ENCODE measurements around the gene PSMA4. TPM values are rescaled to one million over a fixed set of nuclear protein-coding genes. Genes with fewer than 3 reads are reported as not detected.

The PSMA4 gene
- total and polyA plus RNA-seq, 4 donors, result 92.7 to 244 (median 161) TPM

DNA sequence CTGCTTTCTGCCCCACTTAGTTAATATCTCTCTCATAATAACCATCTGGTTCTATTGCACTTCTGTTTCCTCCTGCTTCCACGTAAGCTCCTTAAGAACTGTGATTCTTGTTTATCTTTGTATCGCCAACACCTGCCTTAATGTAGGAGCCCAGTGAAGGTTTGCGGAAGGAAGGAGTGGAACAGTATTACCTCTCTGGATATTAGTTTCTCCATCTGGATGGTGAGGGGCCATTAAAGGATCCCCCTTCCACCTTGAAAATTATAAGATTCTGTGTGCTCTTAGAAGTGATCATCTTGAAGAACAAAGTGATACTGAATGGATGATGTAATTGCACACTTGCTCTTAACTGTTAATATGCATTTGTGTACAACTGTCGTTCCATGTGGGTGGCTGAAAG lies 27.3 kb downstream of the PSMA4 start:
- Histone ChIP-seq H3K9ac (ENCODE audit: insufficient read depth in 1 of 2, low read length in 2 of 2) (no peak overlapping the region), H3K27me3 (ENCODE audit: control insufficient read depth in 3 of 3, insufficient read depth in 3 of 3, low read length in 2 of 3) (peaks cover 0 to 35% (median 32%) of the 10 kb centered on the region in 3 donors), H3K27ac (ENCODE audit: low read depth in 1 of 2, low read length in 1 of 2) (no peak overlapping the region), H3K4me1 (ENCODE audit: control insufficient read depth in 5 of 5, insufficient read depth in 5 of 5, low read length in 5 of 5) (peaks cover 0 to 19% (median 9%) of the 10 kb centered on the region in 5 donors), H3K36me3 (ENCODE audit: control insufficient read depth in 4 of 4, insufficient read depth in 4 of 4, low read length in 4 of 4) (no peaks in the 10 kb centered on the region), H3K9me3 (ENCODE audit: control insufficient read depth in 4 of 4, insufficient read depth in 3 of 4, low read length in 3 of 4) (peaks cover 0 to 2% (median 0%) of the 10 kb centered on the region in 4 donors), H3K4me3 (no peak overlapping the region)
- no peak for ATAC-seq (ENCODE audit: insufficient read depth, low FRiP score)
- WGBS, 2 donors, result 48 to 69% methylated on average over 4 of the region's 4 CpGs
- TF ChIP-seq, protein P1, sequence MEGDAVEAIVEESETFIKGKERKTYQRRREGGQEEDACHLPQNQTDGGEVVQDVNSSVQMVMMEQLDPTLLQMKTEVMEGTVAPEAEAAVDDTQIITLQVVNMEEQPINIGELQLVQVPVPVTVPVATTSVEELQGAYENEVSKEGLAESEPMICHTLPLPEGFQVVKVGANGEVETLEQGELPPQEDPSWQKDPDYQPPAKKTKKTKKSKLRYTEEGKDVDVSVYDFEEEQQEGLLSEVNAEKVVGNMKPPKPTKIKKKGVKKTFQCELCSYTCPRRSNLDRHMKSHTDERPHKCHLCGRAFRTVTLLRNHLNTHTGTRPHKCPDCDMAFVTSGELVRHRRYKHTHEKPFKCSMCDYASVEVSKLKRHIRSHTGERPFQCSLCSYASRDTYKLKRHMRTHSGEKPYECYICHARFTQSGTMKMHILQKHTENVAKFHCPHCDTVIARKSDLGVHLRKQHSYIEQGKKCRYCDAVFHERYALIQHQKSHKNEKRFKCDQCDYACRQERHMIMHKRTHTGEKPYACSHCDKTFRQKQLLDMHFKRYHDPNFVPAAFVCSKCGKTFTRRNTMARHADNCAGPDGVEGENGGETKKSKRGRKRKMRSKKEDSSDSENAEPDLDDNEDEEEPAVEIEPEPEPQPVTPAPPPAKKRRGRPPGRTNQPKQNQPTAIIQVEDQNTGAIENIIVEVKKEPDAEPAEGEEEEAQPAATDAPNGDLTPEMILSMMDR (IDR thresholded peaks at IDR 0.05; ENCODE audit: control extremely low read depth, extremely low read depth), result no peak
- no peak for DNase-seq

DNA sequence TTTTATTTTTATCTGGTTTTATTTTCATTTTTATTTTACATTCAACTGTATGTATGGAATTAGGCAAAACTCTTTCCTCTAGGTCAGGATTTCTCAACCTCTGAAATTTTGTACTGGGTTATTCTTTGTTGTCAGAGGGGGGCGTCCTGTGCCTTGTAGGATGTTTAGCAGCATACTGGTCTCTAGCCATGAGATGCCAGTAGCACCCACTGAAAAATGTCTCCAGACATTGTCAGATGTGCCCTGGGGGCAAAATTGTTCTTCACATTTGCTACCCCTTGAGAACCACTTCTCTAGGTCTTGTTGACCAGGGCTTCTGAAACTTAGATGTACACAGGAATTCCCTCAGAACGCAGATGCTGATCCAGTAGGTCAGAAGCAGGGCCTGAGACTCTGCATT lies 30.5 kb downstream of the PSMA4 start:
- TF ChIP-seq, protein P1 (IDR thresholded peaks at IDR 0.05; ENCODE audit: control extremely low read depth, extremely low read depth), result no peak
- H3K9ac ChIP-seq (ENCODE audit: insufficient read depth in 1 of 2, low read length in 2 of 2), result no peak overlapping the region
- DNase-seq, result no peak
- H3K9me3 ChIP-seq (ENCODE audit: control insufficient read depth in 4 of 4, insufficient read depth in 3 of 4, low read length in 3 of 4), result no peaks in the 10 kb centered on the region
- H3K27me3 ChIP-seq (ENCODE audit: control insufficient read depth in 3 of 3, insufficient read depth in 3 of 3, low read length in 2 of 3), result peaks cover 0 to 24% (median 15%) of the 10 kb centered on the region in 3 donors
- H3K4me3 ChIP-seq, result no peak overlapping the region
- H3K27ac ChIP-seq (ENCODE audit: low read depth in 1 of 2, low read length in 1 of 2), result no peak overlapping the region
- H3K4me1 ChIP-seq (ENCODE audit: control insufficient read depth in 5 of 5, insufficient read depth in 5 of 5, low read length in 5 of 5), result peaks cover 0 to 12% (median 4%) of the 10 kb centered on the region in 5 donors
- no peaks in the 10 kb centered on the region for H3K36me3 ChIP-seq (ENCODE audit: control insufficient read depth in 4 of 4, insufficient read depth in 4 of 4, low read length in 4 of 4)
- ATAC-seq (ENCODE audit: insufficient read depth, low FRiP score), result no peak
- 90 to 91% methylated on average over 2 of the region's 2 CpGs for WGBS, 2 donors

DNA sequence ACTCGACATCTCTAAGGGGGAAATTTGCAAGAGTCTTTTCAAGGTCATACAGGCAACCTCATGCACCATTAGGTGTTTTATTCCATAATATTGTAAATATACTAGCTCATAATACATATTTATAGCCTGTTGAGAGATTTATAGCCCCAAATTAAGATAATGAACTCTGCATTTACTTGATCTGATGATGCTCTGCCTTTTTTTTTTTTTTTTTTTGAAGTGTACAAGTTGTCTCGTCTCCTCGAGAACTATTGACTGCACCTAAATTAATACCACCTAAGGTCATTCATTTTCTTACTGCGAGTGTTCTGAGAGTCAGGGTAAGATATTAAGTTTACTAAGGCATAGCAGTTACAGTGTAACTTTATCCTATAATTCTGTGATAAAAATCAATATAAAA lies 31.1 kb downstream of the PSMA4 start:
- TF ChIP-seq, protein P1 (IDR thresholded peaks at IDR 0.05; ENCODE audit: control extremely low read depth, extremely low read depth), result no peak
- WGBS, 2 donors, result 74 to 83% methylated on average over 4 of the region's 4 CpGs
- Histone ChIP-seq H3K9ac (ENCODE audit: insufficient read depth in 1 of 2, low read length in 2 of 2) (no peak overlapping the region), H3K9me3 (ENCODE audit: control insufficient read depth in 4 of 4, insufficient read depth in 3 of 4, low read length in 3 of 4) (no peaks in the 10 kb centered on the region), H3K4me3 (no peak overlapping the region), H3K27ac (ENCODE audit: low read depth in 1 of 2, low read length in 1 of 2) (no peak overlapping the region), H3K4me1 (ENCODE audit: control insufficient read depth in 5 of 5, insufficient read depth in 5 of 5, low read length in 5 of 5) (peaks cover 0 to 6% (median 0%) of the 10 kb centered on the region in 5 donors), H3K27me3 (ENCODE audit: control insufficient read depth in 3 of 3, insufficient read depth in 3 of 3, low read length in 2 of 3) (peaks cover 0 to 17% (median 9%) of the 10 kb centered on the region in 3 donors), H3K36me3 (ENCODE audit: control insufficient read depth in 4 of 4, insufficient read depth in 4 of 4, low read length in 4 of 4) (no peaks in the 10 kb centered on the region)
- ATAC-seq (ENCODE audit: insufficient read depth, low FRiP score), result no peak
- no peak for DNase-seq

GRCh38 chr15:78573416-78573815 lies 33.2 kb downstream of the PSMA4 start:
- no peak for DNase-seq
- H3K9me3 ChIP-seq (ENCODE audit: control insufficient read depth in 4 of 4, insufficient read depth in 3 of 4, low read length in 3 of 4), result no peaks in the 10 kb centered on the region
- no peak for ATAC-seq (ENCODE audit: insufficient read depth, low FRiP score)
- H3K27me3 ChIP-seq (ENCODE audit: control insufficient read depth in 3 of 3, insufficient read depth in 3 of 3, low read length in 2 of 3), result peaks cover 0 to 3% (median 2%) of the 10 kb centered on the region in 3 donors
- H3K9ac ChIP-seq (ENCODE audit: insufficient read depth in 1 of 2, low read length in 2 of 2), result no peak overlapping the region
- TF ChIP-seq, protein P1 (IDR thresholded peaks at IDR 0.05; ENCODE audit: control extremely low read depth, extremely low read depth), result no peak
- H3K27ac ChIP-seq (ENCODE audit: low read depth in 1 of 2, low read length in 1 of 2), result no peak overlapping the region
- H3K4me3 ChIP-seq, result no peak overlapping the region
- WGBS, 2 donors, result 86 to 95% methylated on average over 4 of the region's 4 CpGs
- H3K4me1 ChIP-seq (ENCODE audit: control insufficient read depth in 5 of 5, insufficient read depth in 5 of 5, low read length in 5 of 5), result peaks cover 0 to 4% (median 0%) of the 10 kb centered on the region in 5 donors
- H3K36me3 ChIP-seq (ENCODE audit: control insufficient read depth in 4 of 4, insufficient read depth in 4 of 4, low read length in 4 of 4), result no peaks in the 10 kb centered on the region
